Left renal cortex interstitium (tissue), 4 donors: Measurements from ENCODE around the gene LGALS7B. TPM values are rescaled to one million over a fixed set of nuclear protein-coding genes. Genes with fewer than 3 reads are reported as not detected.
"Not testable (repeated sequence)": the region's sequence is repeated elsewhere in the genome, so short reads cannot be mapped to it uniquely, and the experiment has no call there.

ENCODE experiments used
- DNase-seq, 4 donors: peaks; one replicate each; pipeline ENCODE4 v3.0.0-alpha.2; 2013; ENCODE audit warnings: low read depth in 4 of 4, low spot score in 2 of 4, missing footprints in 1 of 4
- polyA plus RNA-seq, 4 donors: library from polyadenylated mRNA; unstranded; fragments of 120-200 nt; gene quantifications; one replicate each; pipeline ENCODE4 v1.2.1, GENCODE V29; 2013; ENCODE audit not compliant: insufficient read length in 4 of 4

LGALS7B gene
- polyA plus RNA-seq, 4 donors: 0.95 to 3.2 (median 1.4) TPM; not detected in 1

- no peak for DNase-seq
Observed at GRCh38 chr19:38816131-38816750, 27.2 kb downstream of the LGALS7B start.

DNA sequence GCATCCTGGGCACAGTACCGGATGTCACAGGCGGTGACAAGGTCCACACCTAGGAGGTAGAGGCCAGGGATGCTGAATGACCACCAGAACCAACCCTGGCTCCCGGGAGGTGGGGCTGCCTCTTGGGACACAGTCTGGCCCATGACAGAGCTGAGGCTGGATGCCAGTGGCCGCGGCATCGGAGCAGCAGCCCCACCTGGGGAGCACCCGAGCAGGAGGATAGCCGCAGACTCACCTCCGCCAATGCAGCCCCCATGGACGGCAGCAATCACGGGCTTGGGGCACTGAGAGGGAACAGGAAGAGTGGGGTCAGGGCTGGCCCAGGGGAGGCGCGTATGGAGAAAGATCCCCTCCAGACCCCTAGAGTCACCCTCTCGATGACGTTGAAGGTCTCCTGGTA lies 28.1 kb downstream of the LGALS7B start:
- DNase-seq: no peak

GRCh38 chr19:38819231-38819920 lies 30.4 kb downstream of the LGALS7B start:
- DNase-seq: no peak

GRCh38 chr19:38821230-38821825 lies 32.3 kb downstream of the LGALS7B start:
- DNase-seq: not testable (repeated sequence)

DNA sequence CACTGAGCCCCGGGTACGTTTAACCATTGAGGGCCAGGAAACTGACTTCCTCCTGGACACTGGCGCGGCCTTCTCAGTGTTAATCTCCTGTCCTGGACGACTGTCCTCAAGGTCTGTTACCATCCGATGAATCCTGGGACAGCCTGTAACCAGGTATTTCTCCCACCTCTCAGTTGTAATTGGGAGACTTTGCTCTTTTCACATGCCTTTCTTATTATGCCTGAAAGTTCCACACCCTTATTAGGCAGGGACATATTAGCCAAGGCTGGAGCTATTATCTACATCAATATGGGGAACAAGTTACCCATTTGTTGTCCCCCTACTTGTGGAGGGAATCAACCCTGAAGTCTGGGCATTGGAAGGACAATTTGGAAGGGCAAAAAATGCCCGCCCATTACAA lies 36.9 kb downstream of the LGALS7B start:
- DNase-seq: not testable (repeated sequence)

DNA sequence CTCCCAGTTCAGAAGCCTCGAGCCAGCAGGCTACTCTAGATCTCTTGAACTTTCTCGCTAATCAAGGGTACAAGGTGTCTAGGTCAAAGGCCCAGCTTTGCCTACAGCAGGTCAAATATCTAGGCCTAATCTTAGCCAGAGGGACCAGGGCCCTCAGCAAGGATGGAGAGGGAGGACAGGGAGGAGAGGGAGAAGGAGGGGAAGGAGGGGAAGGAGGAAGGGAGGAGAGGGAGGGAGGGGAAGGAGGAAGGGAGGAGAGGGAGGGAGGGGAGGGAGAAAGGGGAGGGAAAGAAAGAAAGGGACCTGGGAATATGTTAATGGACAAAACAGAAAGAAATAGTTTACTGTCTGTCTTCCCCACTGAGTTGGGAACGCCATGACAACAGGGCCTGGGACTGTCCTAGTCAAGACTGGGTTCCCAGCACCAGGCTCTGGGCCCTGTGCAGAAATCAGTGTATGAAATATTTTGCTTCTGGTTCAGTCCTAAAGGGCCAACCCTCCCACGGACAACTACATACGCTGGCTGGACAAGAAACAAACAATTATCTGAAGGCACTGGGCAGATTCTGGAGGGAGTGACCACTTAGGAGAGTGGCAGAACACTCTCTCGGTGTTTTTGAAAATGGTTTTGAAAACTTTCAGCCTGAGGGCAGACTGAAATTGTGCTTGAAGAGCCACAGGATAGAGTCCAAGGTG lies 38.0 kb downstream of the LGALS7B start:
- DNase-seq: no peak

- not testable (repeated sequence) for DNase-seq
Observed at GRCh38 chr19:38829203-38829602, 40.2 kb downstream of the LGALS7B start.

DNA sequence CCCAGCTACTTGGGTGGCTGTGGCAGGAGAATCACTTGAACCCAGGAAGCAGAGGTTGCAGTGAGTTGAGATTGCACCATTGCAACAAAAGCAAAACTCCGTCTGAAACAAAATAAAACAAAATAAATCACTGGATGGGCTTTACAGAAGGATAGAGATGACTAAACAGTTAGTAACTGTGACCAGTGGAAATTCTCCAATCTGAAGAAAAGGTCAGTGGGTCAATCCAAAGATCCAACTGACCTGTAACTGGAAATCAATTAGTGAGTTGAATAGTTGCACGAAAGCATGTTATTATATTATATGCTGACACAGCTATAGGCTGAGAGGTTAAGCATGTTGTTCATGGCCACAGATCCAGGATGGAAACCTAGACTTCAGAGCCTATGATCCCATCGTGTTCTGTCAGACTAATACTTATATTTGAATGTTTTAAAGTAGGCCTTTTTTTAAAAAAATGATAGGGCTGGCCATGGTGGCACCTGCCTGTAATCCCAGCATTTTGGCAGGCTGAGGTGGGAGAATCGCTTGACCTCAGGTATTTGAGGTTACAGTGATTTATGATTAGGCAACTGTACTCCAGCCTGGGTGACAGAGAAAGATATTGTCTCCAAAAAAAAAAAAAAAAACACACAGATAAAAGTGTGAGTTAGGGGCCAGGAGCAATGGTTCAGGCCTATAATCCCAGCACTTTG lies 41.2 kb downstream of the LGALS7B start:
- DNase-seq: no peak

GRCh38 chr19:38831142-38831605 lies 42.2 kb downstream of the LGALS7B start:
- DNase-seq: peak in 1 of 4 donors; percentile 55

GRCh38 chr19:38833092-38833425 lies 44.1 kb downstream of the LGALS7B start:
- DNase-seq: no peak

DNA sequence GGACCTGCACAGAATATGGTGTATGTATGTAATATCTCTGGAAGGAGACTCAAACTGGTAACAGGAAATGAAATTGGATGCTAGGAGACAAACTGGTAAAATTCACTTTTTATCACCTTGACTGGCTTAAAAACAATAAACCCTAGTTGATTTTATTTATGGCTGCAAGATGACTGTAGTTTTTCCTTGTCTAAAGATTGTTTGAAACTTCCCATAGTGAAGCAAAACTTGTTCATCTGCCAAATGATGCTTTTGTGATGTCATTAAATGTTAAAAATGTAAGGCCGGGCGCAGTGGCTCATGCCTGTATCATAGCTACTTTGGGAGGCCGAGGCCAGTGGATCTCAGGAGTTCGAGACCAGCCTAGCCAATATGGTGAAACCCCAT lies 45.1 kb downstream of the LGALS7B start:
- no peak for DNase-seq

DNA sequence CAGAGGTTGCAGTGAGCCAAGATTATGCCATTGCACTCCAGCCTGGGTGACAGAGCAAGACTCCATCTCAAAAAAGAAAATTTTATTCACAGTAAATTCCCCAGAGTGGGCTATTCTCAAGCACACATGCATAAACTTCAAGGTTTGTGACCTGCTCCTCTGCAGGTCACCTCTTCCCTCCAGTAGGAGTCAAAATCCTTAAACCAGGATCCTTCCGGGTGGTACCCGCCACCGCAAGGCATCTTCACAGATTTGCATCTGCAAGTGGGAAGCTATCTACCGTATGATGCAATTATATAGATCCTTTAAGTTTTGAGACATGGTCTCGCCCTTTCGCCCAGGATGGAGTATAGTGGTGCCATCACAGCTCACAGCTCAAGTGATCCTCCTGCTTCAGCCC lies 45.6 kb downstream of the LGALS7B start:
- DNase-seq: no peak

- DNase-seq: no peak
Observed at GRCh38 chr19:38836159-38836982, 47.4 kb downstream of the LGALS7B start.

DNA sequence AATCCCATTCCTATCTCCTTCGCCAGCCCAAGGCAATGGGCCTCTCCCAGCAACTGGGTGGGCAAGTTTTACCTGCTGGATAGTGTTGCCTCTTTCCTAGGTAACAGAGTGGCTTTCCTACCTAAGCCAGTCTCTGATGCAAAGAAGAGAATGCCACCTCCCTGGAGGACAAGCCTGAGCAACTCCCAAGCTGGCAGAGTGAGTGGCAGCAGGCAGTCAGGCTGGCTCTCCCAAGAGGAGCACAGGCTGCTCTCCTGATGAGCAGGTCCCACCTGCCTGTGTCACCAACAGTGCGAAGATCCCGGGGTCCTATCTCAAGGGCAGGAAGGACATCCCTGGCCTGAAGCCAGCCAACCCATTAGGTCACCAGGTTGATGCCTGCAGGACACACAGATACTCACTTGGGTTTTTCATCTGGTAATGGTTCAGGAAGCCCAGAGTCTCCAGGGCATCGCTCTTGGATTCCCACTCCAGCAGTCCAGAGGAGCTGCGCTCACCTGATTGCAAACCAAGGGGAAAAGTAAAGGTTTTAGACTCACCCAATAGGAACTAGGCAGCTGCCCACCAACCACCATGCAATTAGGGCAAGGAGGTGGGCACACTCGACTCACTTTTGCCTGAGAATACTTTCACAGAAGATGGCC lies 48.1 kb downstream of the LGALS7B start:
- DNase-seq: no peak

GRCh38 chr19:38837656-38838121 lies 48.7 kb downstream of the LGALS7B start:
- no peak for DNase-seq

GRCh38 chr19:38838208-38838985 lies 49.4 kb downstream of the LGALS7B start:
- no peak for DNase-seq

DNA sequence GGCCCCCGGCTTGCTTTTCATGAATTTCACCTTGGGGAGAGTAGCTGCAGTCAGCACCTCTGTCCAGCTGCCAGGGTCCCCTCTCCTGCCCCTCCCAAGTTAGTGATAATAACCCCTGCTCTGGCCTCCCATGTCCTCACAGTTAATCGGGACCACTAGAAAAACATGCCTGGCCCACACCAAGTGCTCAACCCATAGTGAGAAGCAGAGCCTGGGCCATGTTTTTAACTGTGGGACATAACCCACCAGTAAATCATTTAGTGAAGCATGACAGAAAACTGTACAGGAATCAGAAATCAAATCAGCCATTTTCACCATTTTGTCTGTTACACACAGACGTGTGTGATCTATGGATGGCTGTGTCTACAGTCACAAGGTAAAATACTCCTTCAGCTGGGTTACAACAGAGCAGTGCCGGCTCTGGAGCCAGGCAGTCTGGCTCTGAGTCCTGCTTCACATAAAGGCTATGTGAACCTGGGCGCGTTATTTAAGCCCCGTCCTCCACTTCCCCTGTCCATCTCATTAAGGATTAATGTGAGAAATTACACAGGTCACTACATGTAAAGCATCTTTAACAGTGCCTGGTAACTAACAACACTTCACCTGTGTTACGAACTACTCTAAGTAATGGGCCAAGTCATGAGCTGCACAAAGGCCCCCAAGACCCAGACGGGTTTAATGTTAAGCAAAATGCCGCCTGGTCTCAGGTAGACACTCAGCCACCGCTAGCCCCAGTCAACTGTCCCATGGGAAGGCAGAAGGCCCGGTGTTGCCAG lies 50.2 kb downstream of the LGALS7B start:
- no peak for DNase-seq
